OCI-LY7 (cell line): ENCODE results near the gene RPA1. TPM values are rescaled to one million over a fixed set of nuclear protein-coding genes. Genes with fewer than 3 reads are reported as not detected.
A peak's percentile ranks its signal among the peaks of the same experiment; 100 is the strongest.

Experiments
- BruUV-seq: library from RNA; stranded (reverse); fragments of 400-500 nt; replicated peaks from 2 replicates; lab custom pipeline; 2021; lab: Mats Ljungman, UMichigan
- CTCF ChIA-PET: fragments of 300-600 bp; sonication (Branson Sonifier 250); formaldehyde crosslinking; loops from one replicate; lab custom pipeline; 2022; ENCODE audit warnings: antibody characterized with exemption; ENCODE audit not compliant: unreplicated experiment; lab: Charles Lee
- POLR2A ChIA-PET: fragments of 300-600 bp; sonication (Branson Sonifier 250); formaldehyde crosslinking; loops from one replicate; lab custom pipeline; 2022; ENCODE audit warnings: antibody characterized with exemption; lab: Charles Lee
- DNase-seq: peaks from one replicate; pipeline ENCODE4 v3.0.0-alpha.2; 2015; ENCODE audit warnings: low spot score
- H2AFZ ChIP-seq: fragments of 200-600 bp; sonication (generic), shearing (Covaris generic); 2 replicates; pipeline ENCODE4 v1.6.1; 2014; ENCODE audit warnings: mild to moderate bottlenecking, antibody characterized with exemption, low read length, moderate library complexity
- H3K27ac ChIP-seq: fragments of 200-600 bp; sonication (generic); 2 replicates; pipeline ENCODE4 v1.5.1; 2014; ENCODE audit warnings: mixed run types, low read depth, mild to moderate bottlenecking, moderate library complexity, low read length, inconsistent platforms; ENCODE audit not compliant: poor library complexity, severe bottlenecking
- H3K36me3 ChIP-seq: fragments of 200-600 bp; sonication (generic); 2 replicates; pipeline ENCODE4 v1.6.1; 2014; ENCODE audit warnings: mild to moderate bottlenecking, antibody characterized with exemption, low read length, moderate library complexity, mixed read lengths; ENCODE audit not compliant: insufficient read depth
- H3K4me1 ChIP-seq: fragments of 200-600 bp; sonication (generic); 2 replicates; pipeline ENCODE4 v1.5.1; 2014; ENCODE audit warnings: mild to moderate bottlenecking, low read length; ENCODE audit not compliant: insufficient read depth, poor library complexity, severe bottlenecking
- H3K4me2 ChIP-seq: fragments of 200-600 bp; sonication (generic); 2 replicates; pipeline ENCODE4 v1.6.1; 2014; ENCODE audit warnings: mild to moderate bottlenecking, low read length
- H3K4me3 ChIP-seq: fragments of 200-600 bp; sonication (generic); 2 replicates; pipeline ENCODE4 v1.5.1; 2014; ENCODE audit warnings: mild to moderate bottlenecking, low read depth, low read length; ENCODE audit not compliant: poor library complexity, severe bottlenecking
- H3K79me2 ChIP-seq: fragments of 200-600 bp; sonication (generic); 2 replicates; pipeline ENCODE4 v1.6.1; 2016; ENCODE audit warnings: low read depth, mild to moderate bottlenecking, low read length, moderate library complexity, mixed read lengths; ENCODE audit not compliant: insufficient read depth
- H3K9me2 ChIP-seq: fragments of 200-600 bp; sonication (generic); 2 replicates; pipeline ENCODE4 v1.6.1; 2016; ENCODE audit warnings: mild to moderate bottlenecking, low read length, mixed read lengths; ENCODE audit not compliant: insufficient read depth
- H3K9me3 ChIP-seq: fragments of 200-600 bp; sonication (generic); 2 replicates; pipeline ENCODE4 v1.6.1; 2014; ENCODE audit warnings: mild to moderate bottlenecking, mixed run types, low read length, mixed read lengths
- H4K20me1 ChIP-seq: fragments of 200-600 bp; sonication (generic); 2 replicates; pipeline ENCODE4 v1.6.1; 2014; ENCODE audit warnings: mild to moderate bottlenecking, antibody characterized with exemption, low read length, moderate library complexity, mixed read lengths; ENCODE audit not compliant: insufficient read depth
- EZH2phosphoT487 ChIP-seq: fragments of 200-600 bp; sonication (generic); IDR thresholded peaks from 2 replicates; pipeline ENCODE4 v1.6.1; 2018; ENCODE audit warnings: low read depth, borderline replicate concordance, mild to moderate bottlenecking, mixed run types, antibody characterized with exemption, low read length, moderate library complexity, mixed read lengths
- intact Hi-C: fragments of 100-400 bp; cut with micrococcal nuclease; formaldehyde crosslinking; loops from one replicate; pipeline ENCODE4 v1.10.0; 2022; ENCODE audit not compliant: unreplicated experiment
- total RNA-seq, 2 experiments: library from RNA; depleted of rRNA in 1 of 2; stranded (reverse); fragments of >200 nt in 1 of 2; shearing (Covaris generic) in 1 of 2; gene quantifications; 2 replicates each; pipeline ENCODE4 v1.2.3, GENCODE V29; 2014 to 2022
- TF ChIP-seq, protein P1 (sequence below): fragments of 200-600 bp; sonication (generic); conservative IDR thresholded peaks from 2 replicates; pipeline ENCODE4 v1.5.1; 2014; ENCODE audit warnings: mild to moderate bottlenecking, antibody characterized with exemption, low read length, moderate library complexity, mixed read lengths

The RPA1 gene
- total RNA-seq, 2 experiments from 2014 or later = 55.5 to 184 TPM

DNA sequence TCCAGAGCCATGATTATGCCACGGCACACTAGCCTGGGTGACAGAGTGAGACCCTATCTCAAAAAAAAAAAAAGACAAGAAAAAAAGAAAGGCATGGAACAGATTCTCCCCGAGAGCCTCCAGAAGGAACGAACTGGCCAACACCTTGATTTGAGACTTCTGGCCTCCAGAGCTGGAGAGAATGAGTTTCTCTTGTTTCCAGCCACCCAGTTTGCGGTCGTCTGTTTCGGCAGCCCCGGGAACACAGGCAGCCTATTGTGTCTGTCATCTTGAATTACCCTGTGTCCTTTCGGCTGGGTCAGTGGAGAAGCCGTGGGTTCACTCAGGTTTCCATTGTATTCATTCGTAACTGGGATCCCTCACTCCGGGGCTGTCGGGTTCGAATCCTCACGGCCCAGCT is 83.9 kb downstream of the RPA1 start:
- no peaks in the 10 kb centered on the region for H3K79me2 ChIP-seq
- no peak overlapping the region for H2AFZ ChIP-seq
- H3K27ac ChIP-seq = no peak overlapping the region
- H3K4me2 ChIP-seq = no peak overlapping the region
- TF ChIP-seq EZH2phosphoT487 = no peak
- TF ChIP-seq, protein P1, sequence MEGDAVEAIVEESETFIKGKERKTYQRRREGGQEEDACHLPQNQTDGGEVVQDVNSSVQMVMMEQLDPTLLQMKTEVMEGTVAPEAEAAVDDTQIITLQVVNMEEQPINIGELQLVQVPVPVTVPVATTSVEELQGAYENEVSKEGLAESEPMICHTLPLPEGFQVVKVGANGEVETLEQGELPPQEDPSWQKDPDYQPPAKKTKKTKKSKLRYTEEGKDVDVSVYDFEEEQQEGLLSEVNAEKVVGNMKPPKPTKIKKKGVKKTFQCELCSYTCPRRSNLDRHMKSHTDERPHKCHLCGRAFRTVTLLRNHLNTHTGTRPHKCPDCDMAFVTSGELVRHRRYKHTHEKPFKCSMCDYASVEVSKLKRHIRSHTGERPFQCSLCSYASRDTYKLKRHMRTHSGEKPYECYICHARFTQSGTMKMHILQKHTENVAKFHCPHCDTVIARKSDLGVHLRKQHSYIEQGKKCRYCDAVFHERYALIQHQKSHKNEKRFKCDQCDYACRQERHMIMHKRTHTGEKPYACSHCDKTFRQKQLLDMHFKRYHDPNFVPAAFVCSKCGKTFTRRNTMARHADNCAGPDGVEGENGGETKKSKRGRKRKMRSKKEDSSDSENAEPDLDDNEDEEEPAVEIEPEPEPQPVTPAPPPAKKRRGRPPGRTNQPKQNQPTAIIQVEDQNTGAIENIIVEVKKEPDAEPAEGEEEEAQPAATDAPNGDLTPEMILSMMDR = no peak
- peaks cover 17% of the 10 kb centered on the region for H3K4me1 ChIP-seq
- ChIA-PET POLR2A (no interaction called here), CTCF (no interaction called here)
- no peak overlapping the region for H3K4me3 ChIP-seq
- H4K20me1 ChIP-seq = no peaks in the 10 kb centered on the region
- no peaks in the 10 kb centered on the region for H3K9me2 ChIP-seq
- BruUV-seq = no TSS peak
- DNase-seq = no peak
- intact Hi-C loops = no loop called here
- H3K36me3 ChIP-seq = no peaks in the 10 kb centered on the region
- H3K9me3 ChIP-seq = no peaks in the 10 kb centered on the region

DNA sequence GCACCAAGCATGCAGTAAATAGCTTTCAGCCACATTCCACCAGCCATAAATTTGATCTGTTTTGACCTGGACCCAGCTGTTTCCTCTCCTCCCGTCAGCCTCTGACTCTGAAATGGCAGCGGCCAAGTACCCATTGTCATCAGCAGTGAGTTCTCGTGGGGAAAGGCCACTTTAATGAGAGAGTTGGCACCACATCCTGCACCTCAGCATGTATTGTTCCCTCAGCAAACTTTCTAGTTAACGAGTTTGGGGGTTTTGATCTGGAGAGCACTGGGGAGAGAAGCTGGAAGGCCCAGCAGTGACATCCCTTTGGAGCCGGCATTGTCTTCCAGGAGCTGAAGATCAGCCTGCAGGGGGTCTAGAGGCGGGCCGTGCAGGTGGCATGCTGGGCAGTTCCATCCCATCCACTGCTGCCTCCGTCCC is 84.9 kb downstream of the RPA1 start:
- H3K27ac ChIP-seq = no peak overlapping the region
- no peaks in the 10 kb centered on the region for H3K9me2 ChIP-seq
- intact Hi-C loops = no loop called here
- BruUV-seq = no TSS peak
- TF ChIP-seq, protein P1 = no peak
- H3K36me3 ChIP-seq = no peaks in the 10 kb centered on the region
- no peaks in the 10 kb centered on the region for H3K9me3 ChIP-seq
- H4K20me1 ChIP-seq = no peaks in the 10 kb centered on the region
- H2AFZ ChIP-seq = no peak overlapping the region
- DNase-seq = no peak
- no peak overlapping the region for H3K4me2 ChIP-seq
- CTCF ChIA-PET = no interaction called here
- no peak overlapping the region for H3K4me3 ChIP-seq
- no peaks in the 10 kb centered on the region for H3K79me2 ChIP-seq
- H3K4me1 ChIP-seq = peaks cover 8% of the 10 kb centered on the region
- POLR2A ChIA-PET = no interaction called here

DNA sequence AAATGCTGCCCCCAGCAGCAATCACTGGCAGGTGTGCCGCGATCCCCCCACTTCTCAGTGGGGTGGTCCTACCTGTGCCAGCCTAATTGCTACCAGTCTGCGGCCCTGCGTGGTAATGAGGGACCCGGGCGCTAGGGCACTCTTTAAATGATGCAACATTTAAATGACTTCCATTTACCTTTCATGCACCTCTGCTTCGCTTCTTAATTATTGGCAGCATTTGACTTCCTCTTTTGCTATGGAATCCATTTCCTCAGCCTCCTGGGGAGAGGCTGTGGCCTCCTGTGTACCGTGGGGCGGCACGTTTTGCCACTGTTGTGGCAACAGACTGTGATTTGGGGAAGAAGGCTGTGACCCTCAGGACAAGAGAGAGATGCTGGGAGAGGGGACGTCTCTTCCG is 86.1 kb downstream of the RPA1 start:
- intact Hi-C loops = no loop called here
- POLR2A ChIA-PET = no interaction called here

More for the DNA sequence above, 86.1 kb downstream of the RPA1 start:
- no peaks in the 10 kb centered on the region for H4K20me1 ChIP-seq
- H3K4me2 ChIP-seq = peak overlapping the region; percentile 25; the same call in 1 of the 2 replicates
- no peaks in the 10 kb centered on the region for H3K9me3 ChIP-seq
- BruUV-seq = no TSS peak
- TF ChIP-seq, protein P1 = no peak
- TF ChIP-seq EZH2phosphoT487 = no peak
- no peak overlapping the region for H3K4me3 ChIP-seq
- no peaks in the 10 kb centered on the region for H3K79me2 ChIP-seq
- CTCF ChIA-PET = interaction anchor here (0.6 kb wide), 1 partner anchor 80 kb away, joined by 3 read pairs; no protein-coding TSS in a partner anchor
- DNase-seq = peak; percentile 44
- H3K4me1 ChIP-seq = peaks cover 8% of the 10 kb centered on the region
- H3K27ac ChIP-seq = no peak overlapping the region
- no peaks in the 10 kb centered on the region for H3K36me3 ChIP-seq
- peak overlapping the region; percentile 44; the same call in 1 of the 2 replicates for H2AFZ ChIP-seq
- H3K9me2 ChIP-seq = no peaks in the 10 kb centered on the region
